VCaP (cell line): Measurements from ENCODE around the gene COX18.

Experiments used
- H3K27ac ChIP-seq: fragments of 450-650 bp; 2 replicates; pipeline ENCODE4 v1.5.1; 2017
- TF ChIP-seq, protein P1 (sequence below): fragments of 450-650 bp; conservative IDR thresholded peaks from 2 replicates; pipeline ENCODE4 v1.5.1; 2017; ENCODE audit warnings: mild to moderate bottlenecking, moderate library complexity

Gene COX18

DNA sequence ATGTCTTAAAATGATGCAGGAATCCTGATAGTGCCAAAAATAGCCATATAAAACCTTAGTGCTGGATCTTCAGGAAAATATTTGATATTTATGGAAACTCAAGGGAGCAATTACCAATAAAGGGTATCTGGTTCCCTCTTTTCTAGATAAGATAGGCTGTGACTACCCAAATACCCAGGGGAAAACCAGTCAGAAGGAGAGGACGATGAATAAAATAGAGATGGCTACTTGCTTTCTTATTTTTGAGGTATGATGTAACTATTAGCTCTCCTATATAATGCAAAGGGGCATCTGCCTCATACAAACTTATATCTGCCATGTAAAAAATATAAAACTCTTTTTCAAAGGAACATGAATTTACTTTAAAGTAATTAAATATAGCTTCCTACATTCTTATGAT is 23.4 kb upstream of the COX18 start:
- TF ChIP-seq, protein P1, sequence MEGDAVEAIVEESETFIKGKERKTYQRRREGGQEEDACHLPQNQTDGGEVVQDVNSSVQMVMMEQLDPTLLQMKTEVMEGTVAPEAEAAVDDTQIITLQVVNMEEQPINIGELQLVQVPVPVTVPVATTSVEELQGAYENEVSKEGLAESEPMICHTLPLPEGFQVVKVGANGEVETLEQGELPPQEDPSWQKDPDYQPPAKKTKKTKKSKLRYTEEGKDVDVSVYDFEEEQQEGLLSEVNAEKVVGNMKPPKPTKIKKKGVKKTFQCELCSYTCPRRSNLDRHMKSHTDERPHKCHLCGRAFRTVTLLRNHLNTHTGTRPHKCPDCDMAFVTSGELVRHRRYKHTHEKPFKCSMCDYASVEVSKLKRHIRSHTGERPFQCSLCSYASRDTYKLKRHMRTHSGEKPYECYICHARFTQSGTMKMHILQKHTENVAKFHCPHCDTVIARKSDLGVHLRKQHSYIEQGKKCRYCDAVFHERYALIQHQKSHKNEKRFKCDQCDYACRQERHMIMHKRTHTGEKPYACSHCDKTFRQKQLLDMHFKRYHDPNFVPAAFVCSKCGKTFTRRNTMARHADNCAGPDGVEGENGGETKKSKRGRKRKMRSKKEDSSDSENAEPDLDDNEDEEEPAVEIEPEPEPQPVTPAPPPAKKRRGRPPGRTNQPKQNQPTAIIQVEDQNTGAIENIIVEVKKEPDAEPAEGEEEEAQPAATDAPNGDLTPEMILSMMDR = no peak
- peak overlapping the region; percentile 36 for H3K27ac ChIP-seq

DNA sequence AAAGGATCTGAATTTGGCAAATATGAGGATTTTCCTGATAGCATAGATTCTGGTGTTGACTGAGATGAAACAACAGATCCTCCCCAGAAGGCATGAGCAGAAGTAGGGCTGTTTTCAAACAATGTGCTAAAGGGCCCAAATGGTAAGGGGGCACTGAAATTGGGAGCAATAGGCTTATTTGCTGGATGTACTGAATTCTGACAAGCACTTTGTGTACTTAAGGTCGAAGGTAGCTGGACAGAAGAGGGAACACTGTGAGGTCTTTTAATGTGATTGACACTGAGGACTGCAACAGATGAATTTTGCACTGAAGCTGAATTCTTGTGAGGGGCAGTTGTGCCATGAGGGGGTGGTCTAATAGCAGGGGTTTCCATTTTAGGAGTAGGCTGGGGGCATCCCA is 21.2 kb upstream of the COX18 start:
- TF ChIP-seq, protein P1 = no peak
- H3K27ac ChIP-seq = no peak overlapping the region

- H3K27ac ChIP-seq = no peak overlapping the region
- TF ChIP-seq, protein P1 = no peak
Observed at GRCh38 chr4:73087871-73088270, 18.4 kb upstream of the COX18 start.

- TF ChIP-seq, protein P1 = no peak
- no peak overlapping the region for H3K27ac ChIP-seq
Observed at GRCh38 chr4:73086095-73086868, 16.8 kb upstream of the COX18 start.

DNA sequence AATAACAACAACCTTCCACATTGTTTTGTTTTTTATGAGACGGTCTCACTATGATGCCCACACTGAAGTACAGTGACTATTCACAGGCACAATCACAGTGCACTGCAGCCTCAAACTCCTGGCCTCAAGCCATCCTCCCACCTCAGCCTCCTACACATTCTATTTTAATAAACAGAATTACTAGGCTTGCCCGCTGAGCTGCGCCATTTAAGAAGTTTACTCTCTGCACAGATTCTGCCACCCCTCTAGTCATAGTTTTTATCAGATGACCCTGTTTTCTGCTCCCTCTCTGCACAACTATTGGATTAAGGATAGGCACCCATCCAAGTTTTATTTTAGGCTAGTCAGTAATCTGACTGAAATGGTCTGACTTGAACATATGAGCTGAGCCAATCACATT is 11.3 kb upstream of the COX18 start:
- TF ChIP-seq, protein P1 = no peak
- no peak overlapping the region for H3K27ac ChIP-seq

GRCh38 chr4:73075832-73076231 is 6.3 kb upstream of the COX18 start:
- TF ChIP-seq, protein P1 = no peak
- H3K27ac ChIP-seq = no peak overlapping the region

- TF ChIP-seq, protein P1 = no peak
Observed at GRCh38 chr4:73070074-73070390, 516 bp upstream of the COX18 start.

More at GRCh38 chr4:73070074-73070390, 516 bp upstream of the COX18 start:
- peak overlapping the region; percentile 94 for H3K27ac ChIP-seq
